HPDE6-E6E7 (cell line): ENCODE results near the gene ETF1.
"Not testable (repeated sequence)": the region's sequence is repeated elsewhere in the genome, so short reads cannot be mapped to it uniquely, and the experiment has no call there.

Source experiments
- DNase-seq: peaks from one replicate; pipeline ENCODE4 v3.0.0; 2011; ENCODE audit warnings: missing footprints; ENCODE audit errors: extremely low spot score

The ETF1 gene

DNA sequence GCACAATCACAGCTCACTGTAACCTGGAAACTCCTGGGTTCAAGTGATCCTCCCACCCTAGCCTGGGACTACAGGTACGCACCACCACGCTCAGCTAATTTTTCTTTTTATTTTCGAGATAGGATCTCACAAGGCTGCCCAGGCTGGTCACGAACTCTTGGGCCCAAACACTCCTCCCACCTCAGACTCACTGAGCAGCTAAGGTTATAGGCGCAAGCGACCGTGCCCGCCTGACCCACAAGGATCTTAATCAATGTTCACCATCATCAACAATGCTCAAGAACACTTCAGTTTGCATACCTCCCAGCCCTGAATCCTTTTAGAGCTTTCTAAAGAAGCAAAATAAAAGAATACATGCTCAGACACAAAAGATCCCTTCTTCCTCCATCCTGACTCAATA is 13.2 kb downstream of the ETF1 start:
- no peak for DNase-seq

DNA sequence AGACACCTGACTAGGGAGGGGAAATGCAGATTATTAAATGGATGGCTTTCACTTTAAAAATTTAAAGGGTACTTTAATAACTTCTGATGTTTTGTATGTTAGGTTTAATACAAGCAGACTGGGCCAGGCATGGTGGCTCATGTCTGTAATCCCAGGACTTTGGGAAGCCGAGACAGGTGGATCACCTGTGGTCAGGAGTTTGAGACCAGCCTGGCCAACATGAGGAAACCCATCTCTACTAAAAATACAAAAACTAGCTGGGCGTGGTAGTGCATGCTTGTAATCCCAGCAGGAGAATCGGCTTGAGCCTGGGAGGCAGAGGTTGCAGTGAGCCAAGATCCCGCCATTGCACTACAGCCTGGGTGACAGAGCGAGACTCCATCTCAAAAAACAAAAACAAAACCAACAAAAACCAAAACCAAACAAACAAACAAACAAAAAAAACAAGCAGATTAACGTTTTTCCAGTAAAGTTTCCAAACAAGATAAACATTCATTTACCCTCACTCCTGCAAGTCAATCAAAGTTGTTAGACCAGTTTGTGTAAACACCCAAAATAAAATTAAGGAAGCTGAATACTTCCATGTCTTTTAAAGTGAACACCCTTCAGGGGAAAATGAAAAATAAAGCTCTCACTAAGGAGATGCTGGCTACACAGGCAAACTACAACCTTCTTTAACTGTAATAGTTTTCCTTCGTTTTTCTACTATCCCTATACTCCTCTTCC is 14.1 kb downstream of the ETF1 start:
- DNase-seq: no peak

DNA sequence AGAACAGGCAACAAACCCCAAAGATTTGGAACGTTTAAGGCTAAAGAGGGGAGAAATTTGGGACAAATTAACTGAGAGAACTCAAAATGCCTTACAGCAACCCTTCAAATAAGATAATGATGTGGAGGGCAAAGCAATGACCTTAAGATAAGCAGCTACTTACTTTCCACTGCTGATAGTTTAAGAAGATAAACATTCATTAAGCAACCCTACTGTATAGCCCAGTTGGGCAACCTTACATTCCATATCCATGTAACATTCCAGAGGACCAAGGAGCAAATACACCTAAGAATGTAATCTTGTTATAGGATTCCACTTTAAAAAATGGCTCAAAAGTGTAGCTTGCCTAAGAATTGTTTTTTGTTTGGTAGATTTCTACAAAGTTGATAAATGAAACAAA is 14.8 kb downstream of the ETF1 start:
- no peak for DNase-seq

DNA sequence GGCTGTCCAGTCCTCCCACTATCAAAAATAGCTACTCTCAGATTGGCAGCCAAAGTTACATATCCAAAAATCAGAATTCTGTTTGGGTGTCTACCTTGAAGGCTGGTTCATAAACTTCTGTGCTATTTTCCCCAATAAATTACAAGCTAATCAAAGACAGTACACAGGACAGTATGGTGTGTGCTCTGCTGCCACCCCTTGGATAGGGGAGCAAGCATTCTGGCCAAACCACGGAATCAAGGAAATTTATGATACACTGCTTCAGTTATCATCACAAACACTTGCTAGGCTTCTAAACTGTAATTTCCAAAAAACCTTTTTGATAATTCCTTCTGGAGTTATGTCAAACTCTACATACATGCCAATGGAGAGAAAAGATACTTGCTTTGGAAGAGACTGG is 15.9 kb downstream of the ETF1 start:
- DNase-seq: no peak

DNA sequence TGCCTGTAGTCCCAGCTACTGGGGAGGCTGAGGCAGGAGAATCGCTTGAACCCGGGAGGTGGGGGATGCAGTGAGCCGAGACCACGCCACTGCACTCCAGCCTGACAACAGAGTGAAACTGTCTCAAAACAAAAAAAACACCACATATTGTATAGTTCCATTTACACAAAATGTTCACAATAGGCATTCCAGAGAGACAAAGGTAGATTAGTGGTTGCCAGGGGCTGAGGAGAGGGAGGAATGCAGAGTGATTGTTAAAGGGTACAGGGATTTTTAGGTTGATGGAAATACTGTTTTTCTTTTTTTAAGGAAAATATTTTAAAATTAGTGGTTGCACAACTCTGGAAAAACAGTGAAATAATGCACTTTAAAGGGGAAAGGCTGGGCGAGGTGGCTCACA is 19.6 kb downstream of the ETF1 start:
- DNase-seq: no peak

DNA sequence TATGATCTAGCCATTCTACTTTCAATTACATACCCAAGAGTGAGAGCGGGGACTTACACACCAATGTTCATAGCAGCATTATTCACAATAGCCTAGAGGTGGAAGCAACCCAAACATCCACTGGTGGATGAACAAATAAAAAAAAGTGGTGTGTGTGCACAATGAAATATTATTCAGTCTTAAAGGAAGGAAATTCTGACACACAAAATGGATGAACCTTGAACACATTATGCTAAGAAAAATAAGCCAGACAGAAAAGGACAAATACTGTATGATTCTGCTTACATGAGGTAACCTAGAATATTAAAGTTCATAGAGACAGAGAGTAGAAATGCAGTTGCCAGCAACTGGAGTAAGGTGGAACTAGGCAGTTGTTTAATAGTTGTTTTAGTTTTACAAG is 22.1 kb downstream of the ETF1 start:
- no peak for DNase-seq

DNA sequence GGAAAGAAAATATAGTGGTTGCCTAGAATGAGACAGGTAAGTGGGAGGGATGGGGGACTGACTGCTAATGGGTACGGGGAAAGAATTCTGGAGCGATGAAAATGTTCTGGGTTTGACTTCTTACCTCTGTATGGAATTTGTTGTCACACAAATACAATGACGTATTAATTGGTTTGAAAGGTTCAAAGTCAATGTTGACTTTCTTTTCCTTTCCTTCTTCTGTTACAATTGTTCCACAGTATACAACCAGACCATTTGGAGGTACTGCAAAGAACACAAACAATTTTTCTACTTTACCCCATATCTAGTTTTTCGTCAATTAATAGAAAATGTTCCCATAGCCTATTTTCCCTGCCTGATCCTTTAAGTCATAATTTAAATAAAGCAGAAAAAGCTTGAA is 25.6 kb downstream of the ETF1 start:
- DNase-seq: no peak

DNA sequence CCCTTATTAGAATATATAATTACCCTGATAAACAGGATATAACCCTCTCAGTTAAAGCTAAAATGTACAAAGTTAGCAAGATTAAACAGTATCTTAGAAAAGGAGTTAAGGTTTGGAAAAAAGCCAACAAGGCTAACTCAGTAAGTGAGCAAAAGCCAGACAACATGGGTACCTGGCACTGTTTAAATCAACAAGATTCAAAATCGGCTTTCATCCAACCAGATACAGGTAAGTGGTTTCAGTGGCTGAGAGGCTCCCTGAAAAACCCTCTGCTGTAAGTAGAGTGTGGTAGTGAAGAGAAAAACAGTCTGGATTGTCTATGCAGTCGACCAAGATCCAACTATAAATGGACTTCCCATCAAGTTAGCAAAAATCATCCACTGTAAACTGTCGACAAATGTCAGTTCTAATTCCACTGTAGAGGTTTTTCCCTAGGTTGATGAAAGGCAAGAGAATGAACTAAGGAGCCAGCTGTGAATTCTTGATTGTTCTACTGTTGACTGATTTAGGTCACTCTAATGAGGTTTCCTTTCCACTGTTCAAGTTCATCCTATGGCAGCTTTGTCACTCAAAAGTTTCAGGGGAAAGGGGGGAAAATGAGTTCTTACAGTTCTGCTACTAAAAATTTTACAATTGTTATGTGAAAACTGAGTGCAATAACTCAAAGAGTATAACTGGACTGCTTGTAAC is 27.3 kb downstream of the ETF1 start:
- DNase-seq: no peak

DNA sequence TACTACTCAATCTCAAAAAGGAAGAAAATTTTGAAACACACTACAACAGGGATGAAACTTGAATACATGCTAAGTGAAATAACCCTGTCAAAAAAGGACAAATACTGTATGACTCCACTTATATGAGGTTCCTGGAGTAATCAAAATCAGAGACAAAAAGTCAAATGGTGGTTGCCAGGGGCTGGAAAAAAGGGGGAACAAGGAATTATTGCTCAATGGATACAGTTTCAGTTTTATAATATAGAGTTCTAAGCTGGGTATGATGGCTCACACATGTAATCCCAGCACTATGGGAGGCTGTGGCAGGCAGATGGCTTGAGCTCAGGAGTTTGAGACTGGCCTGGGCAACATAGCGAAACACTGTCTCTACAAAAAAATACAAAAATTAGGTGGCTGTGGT is 29.0 kb downstream of the ETF1 start:
- DNase-seq: no peak

DNA sequence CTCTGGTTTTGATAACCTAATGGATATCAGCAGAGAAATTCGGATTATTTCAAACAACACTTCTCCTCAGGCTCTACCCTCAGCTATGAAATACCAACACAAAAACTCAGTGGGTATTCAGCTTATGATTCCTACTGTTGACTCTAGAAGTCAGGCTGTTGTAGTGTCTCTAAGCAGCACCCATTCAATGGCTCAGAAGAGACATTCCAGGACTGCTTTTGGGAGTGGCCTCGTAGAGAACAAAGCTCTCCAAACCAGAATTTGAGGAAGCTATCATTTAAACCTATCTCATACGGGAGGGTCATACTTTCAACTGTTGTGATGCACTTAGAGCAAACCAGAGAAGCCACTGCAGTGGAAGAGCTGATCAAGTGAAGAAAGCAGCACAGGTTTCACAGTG is 34.1 kb downstream of the ETF1 start:
- no peak for DNase-seq

DNA sequence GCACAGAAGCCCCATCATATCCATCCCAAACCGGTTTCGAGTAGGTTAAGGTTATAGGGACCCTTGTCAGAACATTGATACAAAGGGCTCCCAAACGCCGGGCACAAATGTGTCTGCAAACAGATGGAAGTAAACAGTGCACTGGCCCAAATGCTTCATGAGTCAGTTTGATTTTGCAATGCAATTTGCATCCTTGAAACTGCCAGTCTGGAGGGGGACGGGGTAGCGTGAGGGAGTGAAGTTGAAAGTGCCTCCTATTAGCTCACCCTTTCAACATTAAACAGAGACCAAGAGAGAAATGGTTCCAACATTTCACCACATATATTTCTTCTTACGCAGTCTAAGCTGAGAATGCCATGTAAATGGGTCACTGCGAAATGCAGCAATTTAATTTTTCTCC is 35.6 kb downstream of the ETF1 start:
- not testable (repeated sequence) for DNase-seq

DNA sequence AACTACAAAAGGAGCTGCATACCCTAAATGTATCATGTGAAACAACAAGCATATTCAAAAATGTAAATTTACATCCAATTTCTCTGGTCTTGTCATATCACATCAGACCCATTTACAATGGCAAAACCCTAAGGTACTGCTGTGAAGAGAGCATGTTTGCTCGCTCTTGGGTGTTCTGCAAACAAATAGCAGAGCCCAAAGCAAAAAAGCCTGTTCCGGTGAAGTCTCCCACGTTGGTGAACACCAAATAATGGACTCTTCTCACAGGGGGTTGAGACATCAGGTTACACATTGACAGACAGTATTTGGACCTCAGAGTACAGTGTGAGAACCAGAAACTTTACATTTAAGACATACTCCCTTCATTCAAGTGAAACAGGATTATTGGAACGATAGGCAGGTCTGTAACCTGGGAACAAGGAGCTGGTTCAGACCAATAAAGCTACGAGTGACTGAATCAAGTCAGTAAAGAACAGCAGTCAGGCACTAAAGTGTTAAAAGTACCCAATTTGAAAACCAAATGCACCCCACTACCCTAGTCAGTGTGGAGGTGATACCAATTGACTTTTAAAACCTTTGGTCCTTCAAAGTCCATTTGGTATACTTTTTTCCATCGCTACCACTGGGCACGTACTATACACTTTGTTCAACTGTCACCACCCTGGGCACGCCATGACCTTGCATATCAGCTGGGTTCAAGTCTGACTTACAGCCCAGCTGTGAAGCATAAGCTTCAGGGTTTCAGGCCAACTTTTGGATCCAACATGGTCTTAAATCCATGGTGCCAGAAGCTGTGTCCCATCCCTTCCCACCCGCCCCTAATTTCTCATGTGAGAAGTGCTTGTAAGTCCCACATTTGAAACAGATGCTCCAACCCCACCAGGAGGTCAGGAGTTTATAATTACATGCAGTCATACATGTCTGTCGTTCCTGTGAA is 36.4 kb downstream of the ETF1 start:
- DNase-seq: no peak

DNA sequence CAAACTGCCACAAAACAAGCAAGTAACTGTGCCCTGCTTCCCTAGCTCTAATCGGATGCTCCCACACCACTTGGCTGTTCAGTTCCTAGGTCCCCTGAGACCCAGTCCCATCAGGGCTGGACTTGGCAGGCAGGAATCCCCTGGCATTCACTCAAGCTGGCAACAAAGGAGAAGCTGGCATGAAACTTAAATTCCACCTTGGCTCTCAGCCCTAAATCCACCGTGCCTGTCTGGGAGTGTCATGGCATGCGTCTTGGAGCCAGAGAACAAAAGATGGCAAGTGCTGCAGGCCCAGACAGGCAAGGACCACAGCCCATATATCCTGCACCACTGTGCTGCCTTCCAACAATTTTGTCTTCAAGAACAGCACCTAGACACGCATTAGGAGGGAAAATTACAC is 38.2 kb downstream of the ETF1 start:
- peak; percentile 87 for DNase-seq

DNA sequence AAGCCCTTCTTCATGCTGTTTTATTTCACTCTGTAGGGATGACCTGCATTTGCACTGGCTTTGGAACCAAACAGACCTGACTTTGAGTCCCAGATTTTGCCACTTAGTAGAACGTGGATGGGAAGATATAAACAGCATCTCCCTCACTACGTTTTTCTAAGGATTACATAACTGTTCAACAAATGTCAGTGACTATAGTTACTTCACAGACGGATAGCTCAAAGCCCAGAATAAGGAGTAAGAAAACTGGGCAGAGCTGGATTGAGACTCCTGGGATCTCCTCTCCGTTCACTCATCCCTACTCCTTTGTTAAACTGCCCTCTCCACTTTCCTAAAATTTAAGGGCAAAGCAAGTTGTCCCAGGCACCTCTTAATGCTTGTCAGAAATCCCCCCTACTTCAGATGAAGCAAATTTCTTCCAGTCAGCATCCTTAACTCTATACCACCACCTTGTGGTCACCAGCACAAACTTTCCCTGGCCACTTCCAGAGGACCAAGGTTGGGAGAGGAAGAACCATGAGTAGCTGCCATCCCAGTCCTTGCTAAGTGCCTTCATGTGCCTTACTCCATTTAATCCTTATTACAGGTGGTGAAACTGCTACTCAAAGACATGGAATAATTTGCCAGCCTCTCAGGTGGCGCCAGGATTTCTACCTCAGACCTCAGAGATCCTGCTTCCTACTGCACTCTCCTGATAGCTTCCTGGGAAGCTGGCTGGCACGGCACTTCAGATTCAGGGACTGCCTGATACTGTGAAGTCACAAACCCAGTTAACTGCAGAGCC is 39.4 kb downstream of the ETF1 start:
- no peak for DNase-seq

DNA sequence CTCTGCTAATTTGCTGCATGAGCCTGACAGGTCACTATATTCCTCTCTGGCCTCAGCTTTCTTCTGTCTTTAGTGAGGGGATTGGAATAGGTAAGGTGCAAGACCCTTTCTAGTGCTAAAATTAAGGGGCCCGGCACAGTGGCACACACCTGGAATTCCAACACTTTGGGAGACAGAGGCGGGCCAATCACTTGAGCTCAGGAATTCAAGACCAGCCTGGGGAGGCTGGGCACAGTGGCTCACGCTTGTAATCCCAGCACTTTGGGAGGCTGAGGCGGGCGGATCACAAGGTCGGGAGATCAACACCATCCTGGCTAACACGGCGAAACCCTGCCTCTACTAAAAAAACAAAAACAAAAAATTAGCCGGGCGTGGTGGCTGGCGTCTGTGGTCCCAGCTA is 40.5 kb downstream of the ETF1 start:
- DNase-seq: no peak

DNA sequence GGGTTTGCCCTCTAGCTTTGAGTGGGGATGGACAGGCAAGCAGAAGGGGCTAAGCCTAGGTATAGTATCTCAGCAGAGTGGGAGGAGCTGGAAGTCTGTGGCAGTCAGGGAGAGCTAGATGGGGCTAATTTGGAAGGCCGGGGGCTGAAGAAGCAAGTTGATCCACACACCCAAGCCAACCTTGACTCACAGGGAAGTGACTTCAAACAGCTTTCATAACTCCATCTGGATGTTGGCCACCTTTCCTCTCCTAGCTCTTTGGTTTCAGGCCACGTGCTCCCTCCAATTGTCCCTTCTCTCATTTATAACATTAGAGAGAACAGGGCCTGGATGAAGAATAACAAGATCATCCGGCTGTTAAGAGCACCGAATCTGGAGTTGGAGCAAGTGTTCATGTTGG is 40.9 kb downstream of the ETF1 start:
- DNase-seq: no peak

DNA sequence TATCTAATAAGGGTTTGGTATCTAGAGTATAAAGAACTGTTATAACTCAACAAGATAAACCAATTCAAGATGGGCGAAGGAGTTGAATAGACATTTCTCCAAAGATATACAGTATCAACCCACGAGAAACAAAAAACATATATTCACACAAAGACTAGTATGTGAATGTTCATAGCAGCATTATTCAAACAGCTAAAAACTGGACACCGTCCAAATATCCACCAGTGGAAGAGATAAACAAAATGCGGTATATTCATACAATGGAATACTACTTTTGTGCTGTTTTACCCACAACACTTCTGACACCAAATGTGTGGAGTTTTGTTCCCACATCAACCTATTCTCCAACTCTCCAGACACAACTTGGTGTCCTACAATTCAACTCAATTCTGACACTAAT is 44.7 kb downstream of the ETF1 start:
- DNase-seq: no peak

DNA sequence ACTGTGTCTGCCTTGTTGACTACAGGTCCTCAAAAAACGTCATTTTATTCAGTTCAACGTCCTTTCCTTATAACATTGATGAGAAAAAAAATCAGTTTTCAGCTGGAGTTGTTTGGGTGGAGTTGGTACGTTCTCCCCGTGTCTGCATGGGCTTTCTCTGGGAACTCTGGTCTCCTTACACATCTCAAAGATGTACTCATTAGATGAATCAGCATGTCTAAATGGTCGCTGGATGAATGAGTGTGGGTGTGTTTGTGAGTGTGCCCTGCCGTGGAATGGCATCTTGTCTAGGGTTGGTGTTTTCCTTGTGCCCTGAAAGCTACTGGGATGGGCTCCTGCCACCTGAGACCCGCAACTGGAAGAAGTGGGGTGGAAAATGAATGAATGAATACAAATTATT is 47.7 kb downstream of the ETF1 start:
- DNase-seq: no peak

DNA sequence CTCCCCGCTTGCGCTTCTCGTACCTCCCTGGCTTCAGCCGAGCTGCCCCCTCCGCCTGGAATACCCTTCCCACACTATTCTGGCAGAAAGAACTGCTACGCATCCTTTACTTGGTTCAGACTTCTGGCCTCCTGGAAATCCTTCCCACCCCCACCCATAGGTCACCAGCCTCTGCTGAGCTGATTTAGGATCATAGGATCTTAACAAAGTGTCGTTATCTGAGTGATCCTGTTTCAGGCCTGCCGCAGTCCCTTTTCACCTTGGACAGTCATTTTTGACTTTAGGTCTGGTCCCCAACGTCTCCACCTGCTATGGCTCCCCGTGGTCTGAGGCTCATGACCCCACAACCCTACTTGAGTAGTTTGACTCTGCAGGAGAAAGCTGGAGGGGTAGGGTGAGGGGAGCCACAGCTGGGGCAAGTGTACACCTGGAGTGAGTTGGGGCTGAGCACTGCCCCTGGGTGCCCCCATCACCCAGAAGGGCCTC is 50.4 kb downstream of the ETF1 start:
- DNase-seq: no peak

DNA sequence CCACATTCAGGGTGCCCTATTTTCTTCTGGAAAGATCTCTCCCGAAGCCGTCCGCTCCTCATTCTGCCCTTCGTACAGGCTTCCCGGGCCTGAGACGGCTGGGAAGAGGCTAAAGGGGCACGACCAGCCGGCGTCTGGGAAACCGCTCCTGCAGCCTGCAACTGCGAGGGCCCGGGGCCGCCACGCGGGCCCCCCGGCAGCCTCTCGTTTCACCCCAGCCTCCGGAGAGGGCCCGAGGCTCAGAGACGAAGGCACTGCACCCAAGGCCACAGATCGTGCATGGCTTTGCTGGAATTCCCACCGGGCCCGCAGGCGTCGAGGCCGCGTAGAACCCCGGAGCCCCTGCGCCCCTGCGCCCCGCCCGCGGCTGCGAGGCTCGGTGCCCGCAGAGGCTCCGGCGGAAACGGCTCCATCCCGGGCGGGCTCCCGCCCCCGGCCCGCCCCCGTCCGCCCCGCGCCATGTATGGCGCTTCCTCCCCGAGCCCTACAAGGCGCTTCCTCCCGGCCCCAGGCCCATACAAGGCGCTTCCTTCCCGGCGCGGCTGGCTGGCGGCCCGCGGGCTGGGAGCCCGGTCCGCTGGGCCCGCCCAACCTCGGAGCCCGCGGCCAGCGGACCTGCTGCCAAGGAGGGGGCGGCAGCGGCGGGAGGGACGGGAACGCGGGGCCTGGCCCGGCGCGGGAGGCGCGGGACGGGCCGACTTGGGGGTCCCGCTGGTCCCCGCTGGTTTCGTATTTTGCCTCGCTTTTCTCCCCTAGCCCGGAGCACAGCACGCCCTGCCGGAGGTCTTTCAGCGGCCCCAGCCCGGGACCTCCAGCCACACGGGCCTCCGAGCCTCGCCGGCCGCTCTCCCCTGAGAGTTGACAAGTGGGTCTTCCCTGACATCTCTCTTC is 51.1 kb downstream of the ETF1 start:
- peak; percentile 75 for DNase-seq

DNA sequence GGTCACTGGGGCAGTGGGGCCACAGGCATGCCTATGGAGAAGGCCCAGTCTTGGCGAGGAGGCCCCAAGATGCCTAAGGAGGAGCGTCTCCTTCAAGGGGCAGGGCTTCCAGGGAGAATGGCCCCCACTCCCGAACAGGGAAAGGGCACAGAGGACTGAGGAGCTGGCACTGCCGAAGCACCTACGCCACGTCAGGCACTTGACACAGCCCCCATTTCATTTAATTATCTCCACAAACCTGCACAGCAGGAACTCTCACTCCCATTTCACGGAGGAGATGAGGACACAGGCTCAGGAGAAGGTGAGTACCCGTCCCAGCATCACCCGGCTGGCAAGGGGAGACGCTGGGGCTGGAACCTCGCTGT is 51.8 kb downstream of the ETF1 start:
- no peak for DNase-seq
